Vagina (tissue), 2 donors: ENCODE data around the gene INPP4B.

Experiments
- CTCF ChIP-seq, 3 experiments: fragments of 450-650 bp in 2 of 3; fragments of 200-600 bp in 1 of 3; sonication (generic) in 1 of 3; IDR thresholded peaks; one replicate each; pipeline ENCODE4 v1.5.1; 2017 to 2019; ENCODE audit warnings: antibody characterized with exemption in 3 of 3, mild to moderate bottlenecking in 2 of 3, moderate library complexity in 2 of 3
- POLR2A ChIP-seq, 2 donors: fragments of 450-650 bp; IDR thresholded peaks; one replicate each; pipeline ENCODE4 v1.6.1; 2017; ENCODE audit warnings: antibody characterized with exemption in 2 of 2, mild to moderate bottlenecking in 2 of 2, moderate library complexity in 2 of 2
- POLR2AphosphoS5 ChIP-seq, 2 donors: sonication (generic); formaldehyde crosslinking; IDR thresholded peaks; one replicate each; pipeline ENCODE4 v1.9.0; 2017; ENCODE audit warnings: antibody characterized with exemption in 2 of 2, mild to moderate bottlenecking in 2 of 2, low read depth in 1 of 2; ENCODE audit not compliant: insufficient read depth in 1 of 2

GRCh38 chr4:142242156-142242555 lies 603.9 kb downstream of the INPP4B start:
- TF ChIP-seq POLR2A (IDR thresholded peaks at IDR 0.05) (no peak), CTCF (IDR thresholded peaks at IDR 0.05) (no peak), POLR2AphosphoS5 (IDR thresholded peaks at IDR 0.05; ENCODE audit: insufficient read depth in 1 of 2, low read depth in 1 of 2) (no peak)
